ENCODE results near the gene HIPK2.

GRCh38 chr7:139727151-139727705 lies 50.6 kb downstream of the HIPK2 start:
- TF ChIP-seq FOXA1 (IDR thresholded peaks at IDR 0.05) (no peak), SP1 (IDR thresholded peaks at IDR 0.05) (no peak), FOXM1 (IDR thresholded peaks at IDR 0.05; ENCODE audit: borderline replicate concordance) (no peak), ARNT (IDR thresholded peaks at IDR 0.05) (no peak), L3MBTL2 (conservative IDR thresholded peaks at IDR 0.05) (no peak), HDGF (IDR thresholded peaks at IDR 0.05; ENCODE audit: borderline replicate concordance) (no peak)

Measured in HEK293T (cell line).